Measurements from ENCODE around the gene PPP1R37.

DNA sequence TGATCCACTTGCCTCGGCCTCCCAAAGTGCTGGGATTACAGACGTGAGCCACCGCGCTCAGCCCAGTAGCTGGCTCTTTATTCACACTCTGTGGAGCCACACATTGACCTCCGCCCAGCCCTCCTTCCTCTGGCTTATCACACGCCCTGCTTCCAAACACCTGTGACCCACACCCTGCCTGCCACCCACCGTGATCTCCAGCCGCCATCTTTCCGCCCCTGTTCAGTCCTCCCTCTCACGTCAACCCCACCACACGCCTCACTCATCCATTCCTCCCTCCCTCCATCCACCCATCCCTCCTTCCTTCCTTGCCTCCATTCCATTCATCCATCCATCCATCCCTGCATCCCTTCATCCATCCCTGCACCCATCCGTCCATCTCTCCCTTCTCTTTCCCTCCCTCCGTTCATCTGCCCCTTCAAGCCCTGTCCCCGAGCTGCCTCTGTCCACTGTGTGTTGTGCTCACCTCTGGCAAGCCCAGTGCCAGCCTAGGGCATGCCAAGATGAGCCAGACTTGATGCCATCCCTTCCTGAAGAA is 34.3 kb upstream of the PPP1R37 start:
- TF ChIP-seq, protein P1, sequence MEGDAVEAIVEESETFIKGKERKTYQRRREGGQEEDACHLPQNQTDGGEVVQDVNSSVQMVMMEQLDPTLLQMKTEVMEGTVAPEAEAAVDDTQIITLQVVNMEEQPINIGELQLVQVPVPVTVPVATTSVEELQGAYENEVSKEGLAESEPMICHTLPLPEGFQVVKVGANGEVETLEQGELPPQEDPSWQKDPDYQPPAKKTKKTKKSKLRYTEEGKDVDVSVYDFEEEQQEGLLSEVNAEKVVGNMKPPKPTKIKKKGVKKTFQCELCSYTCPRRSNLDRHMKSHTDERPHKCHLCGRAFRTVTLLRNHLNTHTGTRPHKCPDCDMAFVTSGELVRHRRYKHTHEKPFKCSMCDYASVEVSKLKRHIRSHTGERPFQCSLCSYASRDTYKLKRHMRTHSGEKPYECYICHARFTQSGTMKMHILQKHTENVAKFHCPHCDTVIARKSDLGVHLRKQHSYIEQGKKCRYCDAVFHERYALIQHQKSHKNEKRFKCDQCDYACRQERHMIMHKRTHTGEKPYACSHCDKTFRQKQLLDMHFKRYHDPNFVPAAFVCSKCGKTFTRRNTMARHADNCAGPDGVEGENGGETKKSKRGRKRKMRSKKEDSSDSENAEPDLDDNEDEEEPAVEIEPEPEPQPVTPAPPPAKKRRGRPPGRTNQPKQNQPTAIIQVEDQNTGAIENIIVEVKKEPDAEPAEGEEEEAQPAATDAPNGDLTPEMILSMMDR (IDR thresholded peaks at IDR 0.05) = no peak
- no peak for TF ChIP-seq EZH2 (IDR thresholded peaks at IDR 0.05; ENCODE audit: borderline replicate concordance, insufficient read depth, low read depth, low read length, poor library complexity, severe bottlenecking)
